Brain pericyte (primary cell): ENCODE results near the gene TXNRD1.
"Not testable (repeated sequence)": the region's sequence is repeated elsewhere in the genome, so short reads cannot be mapped to it uniquely, and the experiment has no call there.

Source experiments
- DNase-seq: peaks from one replicate; pipeline ENCODE4 v3.0.0-alpha.2; 2012; ENCODE audit warnings: low read depth, low spot score

TXNRD1 gene

DNA sequence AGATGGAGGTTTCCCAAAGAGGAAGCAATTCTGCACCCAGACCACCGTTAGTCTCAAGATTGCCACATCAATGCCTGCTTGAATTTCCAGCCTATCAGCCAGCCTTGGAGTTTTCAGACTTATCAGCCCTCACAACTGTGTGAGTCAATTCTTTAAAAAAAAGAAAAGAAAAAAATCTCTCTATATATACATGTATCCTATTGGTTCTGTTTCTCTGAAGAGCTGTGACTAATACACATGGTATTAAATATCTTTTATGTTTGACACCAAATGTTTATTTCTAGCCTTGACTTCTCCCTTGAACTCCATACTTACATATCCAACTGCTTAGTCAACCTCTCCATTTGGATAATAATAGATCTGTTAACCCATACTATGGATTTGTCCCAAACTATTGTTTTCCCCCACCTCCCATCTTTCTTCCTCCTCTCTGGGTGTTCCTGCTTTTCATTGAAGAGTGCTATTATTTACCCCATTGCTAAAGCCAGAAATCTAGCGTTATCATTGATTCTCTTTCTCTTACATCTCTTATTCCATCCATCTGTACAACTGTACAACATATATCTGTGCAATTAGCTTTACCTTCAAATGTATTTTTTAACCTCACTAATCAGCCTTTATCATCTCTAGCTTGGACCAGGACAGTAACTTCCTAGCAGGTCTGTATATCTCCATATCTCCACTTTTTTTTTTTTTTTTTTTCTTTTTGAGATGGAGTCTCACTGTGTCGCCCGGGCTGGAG, 65.3 kb downstream of the TXNRD1 start:
- no peak for DNase-seq

- no peak for DNase-seq
These were observed 66.1 kb downstream of the TXNRD1 start for GRCh38 chr12:104281636-104282035.

DNA sequence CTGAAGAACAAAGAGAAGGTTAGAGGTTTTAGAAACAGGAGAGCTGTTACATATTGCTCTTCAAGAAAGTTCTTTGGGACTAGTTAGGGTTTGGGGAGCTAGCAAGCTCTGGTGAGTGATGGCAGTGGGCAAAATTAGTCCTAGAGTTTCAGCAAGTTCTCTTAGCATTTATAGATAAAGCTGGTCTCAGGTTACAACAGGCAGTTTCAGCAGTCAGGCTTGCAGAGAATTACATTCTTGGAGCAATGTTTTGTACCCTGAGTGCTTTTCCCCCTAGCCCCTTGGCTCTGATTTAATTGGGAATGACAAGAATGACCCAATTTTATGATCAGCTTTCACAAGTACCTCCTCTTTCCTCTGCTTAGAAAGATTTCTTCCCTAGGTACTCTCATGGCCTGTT, 66.5 kb downstream of the TXNRD1 start:
- DNase-seq, result no peak

- no peak for DNase-seq
These were observed 70.3 kb downstream of the TXNRD1 start for GRCh38 chr12:104285740-104286515.

DNA sequence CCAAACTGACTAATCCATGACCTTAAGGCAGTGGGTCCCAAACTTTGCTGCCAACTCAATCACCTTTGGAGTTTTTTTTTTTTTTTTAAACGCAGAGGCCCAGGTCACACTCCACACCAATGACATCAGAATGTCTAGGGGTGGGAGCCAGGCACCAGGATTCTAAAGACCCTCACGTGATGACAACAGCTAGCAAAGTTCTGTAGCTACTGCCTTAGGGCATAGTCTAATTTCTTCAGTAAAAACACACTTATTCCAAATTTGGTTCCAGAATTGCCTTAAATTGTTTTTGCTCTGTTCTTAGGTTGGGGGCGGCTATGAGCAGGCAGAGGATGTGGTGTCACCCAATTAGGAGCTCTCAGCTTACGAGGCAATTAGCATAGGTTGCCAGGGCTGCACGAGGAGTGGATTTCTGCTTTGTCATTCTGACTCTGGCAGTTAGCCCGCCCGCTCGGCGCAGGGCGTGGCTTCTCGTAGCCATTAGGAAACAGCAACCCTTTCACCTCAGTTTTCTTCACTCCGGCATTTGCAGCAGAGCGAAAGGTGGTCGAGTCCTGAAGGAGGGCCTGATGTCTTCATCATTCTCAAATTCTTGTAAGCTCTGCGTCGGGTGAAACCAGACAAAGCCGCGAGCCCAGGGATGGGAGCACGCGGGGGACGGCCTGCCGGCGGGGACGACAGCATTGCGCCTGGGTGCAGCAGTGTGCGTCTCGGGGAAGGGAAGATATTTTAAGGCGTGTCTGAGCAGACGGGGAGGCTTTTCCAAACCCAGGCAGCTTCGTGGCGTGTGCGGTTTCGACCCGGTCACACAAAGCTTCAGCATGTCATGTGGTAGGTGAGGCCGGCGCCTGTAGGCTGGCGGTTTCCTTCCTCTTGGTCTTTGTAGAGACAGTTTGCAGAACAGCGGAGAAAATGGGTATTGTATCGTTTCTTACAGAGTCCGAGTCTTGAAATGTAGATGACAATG, 71.2 kb downstream of the TXNRD1 start:
- peak; percentile 81 for DNase-seq

DNA sequence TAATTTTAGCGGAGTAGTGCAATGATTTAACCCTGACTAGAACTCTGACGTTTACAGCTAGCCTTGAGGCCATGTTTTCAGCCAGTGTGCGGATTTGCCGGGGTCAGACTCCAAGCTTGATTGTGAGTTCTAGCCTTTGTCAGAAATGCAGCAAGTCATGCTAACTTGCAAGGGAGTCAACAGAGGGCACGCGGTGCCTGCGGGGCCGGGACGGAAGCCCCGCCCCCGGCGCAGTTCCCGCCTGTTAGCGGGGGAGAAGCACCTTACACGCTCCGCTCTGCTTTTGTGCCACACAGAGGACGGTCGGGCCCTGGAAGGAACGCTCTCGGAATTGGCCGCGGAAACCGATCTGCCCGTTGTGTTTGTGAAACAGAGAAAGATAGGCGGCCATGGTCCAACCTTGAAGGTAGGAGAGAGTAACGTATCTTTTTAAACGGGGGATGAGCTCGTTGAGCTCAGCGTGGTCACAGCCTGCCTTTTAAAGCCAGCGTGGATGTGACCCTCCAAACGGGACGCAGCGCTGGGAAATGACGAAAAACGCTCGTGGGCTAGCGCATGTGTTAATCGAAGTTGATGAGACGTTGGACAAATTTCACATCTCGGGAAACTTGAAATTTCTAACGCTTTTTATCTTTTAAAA, 73.2 kb downstream of the TXNRD1 start:
- no peak for DNase-seq

GRCh38 chr12:104290320-104290719, 74.7 kb downstream of the TXNRD1 start:
- DNase-seq, result no peak

- no peak for DNase-seq
These were observed 75.3 kb downstream of the TXNRD1 start for GRCh38 chr12:104290855-104291254.

DNA sequence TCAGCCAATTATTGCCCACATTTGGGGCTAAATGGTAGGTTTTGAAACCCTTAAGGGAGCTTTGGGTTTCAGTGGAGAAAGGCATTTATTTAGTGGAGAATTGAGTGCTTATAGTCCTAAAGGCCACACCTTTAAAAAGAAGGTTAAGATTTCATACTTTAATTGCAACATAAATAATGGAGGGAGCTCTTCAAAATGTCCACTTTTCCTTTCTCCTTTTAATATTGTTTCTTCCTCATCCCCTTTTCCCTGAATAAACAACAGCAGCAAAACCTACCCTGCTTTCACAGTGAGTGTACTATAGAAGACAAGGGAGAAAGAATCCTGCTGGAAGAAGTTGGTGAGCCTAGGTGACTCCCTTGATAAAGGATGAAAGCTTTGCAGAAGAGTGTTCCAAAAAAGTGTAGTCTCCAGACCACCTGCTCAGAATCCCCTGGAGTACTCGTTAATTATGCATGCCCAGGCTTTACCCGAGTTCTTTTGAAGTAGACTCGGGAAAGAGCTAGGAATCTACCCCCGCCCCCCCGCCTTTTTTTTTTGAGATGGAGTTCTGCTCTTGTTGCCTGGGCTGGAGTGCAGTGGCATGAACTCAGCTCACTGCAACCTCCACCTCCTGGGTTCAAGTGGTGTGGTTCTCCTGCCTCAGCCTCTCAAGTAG, 76.4 kb downstream of the TXNRD1 start:
- no peak for DNase-seq

DNA sequence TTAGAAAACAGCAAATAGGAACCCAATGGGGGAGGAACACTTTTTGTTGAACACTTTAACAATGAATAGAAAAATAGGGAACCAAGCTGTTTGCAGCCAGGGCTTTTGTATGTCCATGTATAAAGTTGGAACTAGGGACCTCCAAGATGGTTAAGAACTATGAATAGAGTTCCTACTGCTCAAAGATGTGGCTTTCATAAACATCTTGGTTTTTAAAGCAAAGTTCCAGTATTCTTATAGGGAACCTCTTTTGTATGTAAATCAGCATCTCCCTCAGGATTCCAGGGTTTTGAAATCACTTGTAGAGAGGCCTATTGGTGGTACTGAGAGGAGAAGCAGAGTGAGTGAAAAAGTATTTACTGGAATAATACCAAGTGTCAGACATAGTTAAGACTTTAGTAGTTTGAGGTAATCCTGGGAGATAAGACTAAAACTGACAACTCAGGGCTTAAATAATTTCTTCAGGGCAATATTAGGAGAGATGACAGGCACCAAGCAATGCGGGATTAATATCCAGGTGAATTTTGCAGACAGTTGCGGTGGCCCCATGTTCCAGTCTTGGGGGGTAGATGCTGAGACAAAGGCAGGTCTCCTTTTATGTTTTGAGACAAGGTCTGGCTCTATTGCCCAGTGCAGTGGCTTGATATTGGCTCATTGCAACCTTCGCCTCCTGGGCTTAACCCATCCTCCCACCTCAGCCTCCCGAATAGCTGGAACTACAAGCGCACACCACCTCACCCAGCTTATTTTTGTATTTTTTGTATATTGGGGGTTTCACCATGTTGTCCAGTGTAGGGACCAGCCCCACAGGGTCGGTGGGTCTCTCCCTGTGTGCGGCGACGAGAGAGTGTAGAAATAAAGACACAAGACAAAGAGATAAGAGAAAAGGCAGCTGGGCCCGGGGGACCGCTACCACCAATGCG, 77.6 kb downstream of the TXNRD1 start:
- no peak for DNase-seq

DNA sequence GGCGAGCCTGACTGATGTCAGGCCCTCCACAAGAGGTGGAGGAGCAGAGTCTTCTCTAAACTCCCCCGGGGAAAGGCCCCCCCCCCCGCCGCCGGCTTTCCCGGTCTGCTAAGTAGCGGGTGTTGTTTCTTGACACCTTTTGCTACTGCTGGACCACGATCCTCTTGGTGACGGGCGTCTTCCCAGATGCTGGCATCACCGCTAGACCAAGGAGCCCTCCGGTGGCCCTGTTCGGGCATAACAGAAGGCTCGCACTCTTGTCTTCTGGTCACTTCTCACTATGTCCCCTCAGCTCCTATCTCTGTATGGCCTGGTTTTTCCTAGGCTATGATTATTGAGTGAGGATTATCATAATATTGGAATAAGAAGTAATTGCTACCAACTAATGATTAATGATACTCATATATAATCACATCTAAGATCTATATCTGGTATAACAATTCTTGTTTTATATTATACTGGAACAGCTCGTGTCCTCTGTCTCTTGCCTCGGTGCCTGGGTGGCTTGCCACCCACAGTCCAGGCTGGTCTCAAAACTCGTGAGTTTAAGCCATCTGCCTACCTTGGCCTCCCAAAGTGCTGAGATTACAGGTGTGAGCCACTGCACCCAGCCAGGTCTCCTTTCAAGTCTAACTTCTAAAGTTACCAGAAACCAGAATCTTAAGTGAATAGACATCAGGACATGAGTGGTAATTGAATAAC, 78.7 kb downstream of the TXNRD1 start:
- not testable (repeated sequence) for DNase-seq

DNA sequence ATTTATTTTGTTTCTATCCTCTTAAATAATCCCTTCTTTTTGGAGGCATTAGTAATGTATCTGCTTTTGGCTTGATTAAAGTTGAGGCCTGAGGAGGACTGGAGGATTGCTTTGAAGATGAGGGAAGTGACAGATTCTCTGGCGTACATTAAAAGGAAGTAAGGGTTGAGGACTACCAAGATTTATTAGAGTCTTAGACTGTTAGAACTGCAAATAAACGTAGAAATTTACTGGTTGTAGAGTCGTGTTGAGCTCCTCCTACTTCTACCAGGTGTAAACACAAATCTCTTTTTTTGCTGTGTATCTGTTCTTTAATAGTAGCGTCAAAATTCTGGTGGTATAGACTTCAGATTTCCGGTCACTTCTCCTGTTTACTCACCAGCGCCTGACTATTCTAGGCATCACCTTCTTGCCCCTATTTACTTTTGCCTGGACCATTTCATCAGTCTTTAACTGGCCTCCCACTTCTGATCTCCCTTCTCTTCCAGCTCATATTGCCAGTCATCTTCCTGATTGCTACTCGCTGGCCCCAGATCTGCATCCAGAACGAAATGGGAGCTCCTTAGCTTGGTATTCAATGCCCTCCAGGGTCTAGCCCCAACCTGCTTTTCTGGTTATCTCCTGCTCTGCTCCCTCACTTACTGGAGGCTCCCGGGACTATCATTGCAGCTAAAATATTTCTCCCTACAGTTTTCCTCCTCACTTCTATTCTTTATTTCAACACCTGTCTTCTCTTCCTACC, 79.5 kb downstream of the TXNRD1 start:
- DNase-seq, result no peak

DNA sequence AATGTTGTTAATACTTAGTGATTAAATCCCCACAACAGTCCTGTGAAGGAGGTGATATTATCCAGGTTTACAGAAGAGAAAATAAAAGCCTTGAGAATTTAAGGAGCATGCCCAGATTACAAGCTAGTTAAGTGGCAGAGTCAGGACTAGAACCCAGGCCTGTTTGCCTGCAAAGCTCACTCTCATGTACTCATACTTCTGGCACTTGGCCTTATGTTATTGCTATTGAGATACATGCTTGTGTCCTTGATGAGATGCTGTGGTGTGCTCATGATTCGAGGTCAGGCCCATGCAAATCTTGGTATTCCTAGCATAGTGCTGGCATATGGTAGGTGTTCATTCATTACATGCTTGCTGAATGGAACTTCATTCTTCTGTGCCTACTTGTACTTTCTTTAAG, 80.4 kb downstream of the TXNRD1 start:
- DNase-seq, result no peak

GRCh38 chr12:104296718-104297117, 81.1 kb downstream of the TXNRD1 start:
- DNase-seq, result no peak

DNA sequence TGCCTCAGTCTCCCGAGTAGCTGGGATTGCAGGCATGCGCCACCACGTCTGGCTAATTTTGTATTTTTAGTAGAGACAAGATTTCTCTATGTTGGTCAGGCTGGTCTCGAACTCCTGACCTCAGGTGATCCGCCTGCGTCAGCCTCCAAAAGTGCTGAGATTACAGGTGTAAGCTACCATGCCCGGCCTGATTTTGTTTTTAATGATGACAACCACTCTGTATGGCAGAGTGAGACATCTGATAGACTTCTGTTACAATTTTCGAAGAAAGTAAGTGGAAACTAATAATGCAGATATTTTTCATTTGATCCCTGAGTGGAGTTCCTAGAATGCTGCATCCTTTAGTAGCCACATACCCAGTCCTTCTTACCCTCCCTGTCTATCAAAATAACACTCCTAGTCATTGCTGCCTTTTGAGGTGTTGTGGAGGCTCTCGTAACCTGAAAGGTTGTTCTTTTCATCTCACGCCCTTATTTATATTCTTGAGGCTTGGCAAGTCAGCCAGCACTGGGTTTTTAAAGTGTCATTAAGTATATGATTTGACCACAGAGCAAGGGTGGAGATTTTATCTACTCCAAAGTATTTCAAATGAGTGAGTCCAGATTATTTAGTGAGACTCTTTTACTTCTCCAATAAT, 82.0 kb downstream of the TXNRD1 start:
- no peak for DNase-seq

DNA sequence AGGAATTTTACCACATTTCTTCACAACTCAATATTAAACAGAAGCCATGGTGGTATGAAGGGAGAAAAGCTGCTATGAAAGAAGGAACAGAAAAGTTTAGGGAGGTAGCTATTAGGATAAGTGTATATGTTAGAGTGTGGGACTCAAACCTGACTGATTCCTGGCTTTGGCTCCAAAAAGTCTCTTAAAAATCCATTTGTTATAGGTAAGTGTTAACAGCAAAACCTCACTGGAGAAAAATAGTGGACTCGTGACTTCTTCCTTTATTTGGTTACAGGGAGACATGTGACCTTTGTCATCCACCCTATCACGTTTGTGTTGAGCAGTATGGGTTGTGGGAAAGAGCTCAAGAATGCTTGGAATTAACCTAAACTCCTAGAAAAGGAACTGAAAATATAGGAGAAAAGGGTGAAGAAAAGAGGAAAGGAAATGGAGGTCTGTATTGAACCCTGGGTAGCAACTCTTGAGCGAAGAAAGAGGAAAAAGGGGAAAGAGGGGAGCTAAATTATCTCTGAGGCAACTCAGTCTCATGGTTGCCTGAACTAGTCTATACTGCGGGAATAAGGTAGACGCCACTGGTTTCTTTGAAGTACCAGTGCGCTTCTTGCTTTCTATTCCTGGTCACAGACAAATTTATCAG, 84.4 kb downstream of the TXNRD1 start:
- DNase-seq, result no peak

GRCh38 chr12:104303538-104304151, 88.1 kb downstream of the TXNRD1 start, which contains the start of gene EID3:
TSS of gene EID3 (plus strand) at chr12:104303739. CDS start at chr12:104303935, 196 bp downstream.
- DNase-seq, result peak; percentile 41
